Thyroid gland (tissue), 4 donors: ENCODE data around the gene HK3. TPM values are rescaled to one million over a fixed set of nuclear protein-coding genes. Genes with fewer than 3 reads are reported as not detected.

Experiments
- DNase-seq, 2 donors: peaks; one replicate each; pipeline ENCODE4 v3.0.0-alpha.2; 2019
- H3K27ac ChIP-seq, 3 donors: fragments of 200-600 bp; sonication (generic); 1 replicate in 2 of 3; 2 replicates in 1 of 3; pipeline ENCODE4 v1.5.1; 2016 to 2019; ENCODE audit warnings: mild to moderate bottlenecking in 1 of 3, moderate library complexity in 1 of 3
- H3K27me3 ChIP-seq: fragments of 200-600 bp; sonication (generic); one replicate; pipeline ENCODE4 v1.5.1; 2019
- H3K36me3 ChIP-seq, 2 donors: fragments of 200-600 bp; sonication (generic); one replicate each; pipeline ENCODE4 v1.5.1; 2016 to 2019
- H3K4me1 ChIP-seq, 2 donors: fragments of 200-600 bp; sonication (generic); one replicate each; pipeline ENCODE4 v1.5.1; 2017 to 2019
- H3K4me3 ChIP-seq, 3 donors: fragments of 200-600 bp; sonication (generic); replicated peaks in 1 of 3; 1 replicate in 2 of 3; 2 replicates in 1 of 3; pipeline ENCODE4 v1.5.1; 2016; ENCODE audit warnings: mild to moderate bottlenecking in 1 of 3
- H3K9me3 ChIP-seq: fragments of 200-600 bp; sonication (generic); one replicate; pipeline ENCODE4 v1.5.1; 2017
- CTCF ChIP-seq, 6 experiments: fragments of 200-600 bp in 3 of 6; fragments of 450-650 bp in 3 of 6; sonication (generic) in 3 of 6; IDR thresholded peaks; one replicate each; pipeline ENCODE4 v1.5.1; 2016 to 2019; ENCODE audit warnings: antibody characterized with exemption in 6 of 6, mild to moderate bottlenecking in 2 of 6, inconsistent platforms in 1 of 6, moderate library complexity in 1 of 6
- POLR2A ChIP-seq, 2 donors: fragments of 450-650 bp; IDR thresholded peaks; one replicate each; pipeline ENCODE4 v1.6.1; 2017; ENCODE audit warnings: antibody characterized with exemption in 2 of 2, mild to moderate bottlenecking in 2 of 2, moderate library complexity in 1 of 2
- WGBS, 2 donors: methylation state at CpG; one replicate each; pipeline ENCODE4 v1.1.5; 2017; 5-methylcytosine and 5-hydroxymethylcytosine counted together
- intact Hi-C: fragments of 100-400 bp; cut with DNase I; formaldehyde crosslinking; loops from one replicate; pipeline ENCODE4 v1.15.1; 2023
- total RNA-seq, 4 donors: library from RNA; depleted of rRNA; stranded (reverse); fragments of >200 nt; gene quantifications; one replicate each; pipeline ENCODE4 v1.2.3, GENCODE V29; 2016

Gene HK3
- total RNA-seq, 4 donors from 2014 or later = 0.67 to 3.1 (median 2.1) TPM

GRCh38 chr5:176880366-176881020, 18.7 kb downstream of the HK3 start:
- H3K27ac ChIP-seq = no peak overlapping the region
- H3K4me1 ChIP-seq = no peaks in the 10 kb centered on the region
- H3K9me3 ChIP-seq = no peaks in the 10 kb centered on the region
- intact Hi-C loops = no loop called here
- no peak for TF ChIP-seq CTCF (IDR thresholded peaks at IDR 0.05)
- H3K4me3 ChIP-seq = no peak overlapping the region
- H3K36me3 ChIP-seq = no peaks in the 10 kb centered on the region
- 68 to 76% methylated on average over 23 to 24 of the region's 26 CpGs for WGBS, 2 donors
- no peak for DNase-seq
- no peaks in the 10 kb centered on the region for H3K27me3 ChIP-seq

GRCh38 chr5:176879663-176880361, 19.3 kb downstream of the HK3 start:
- TF ChIP-seq POLR2A (IDR thresholded peaks at IDR 0.05) = no peak
- no peak for TF ChIP-seq CTCF (IDR thresholded peaks at IDR 0.05)
- no peaks in the 10 kb centered on the region for H3K9me3 ChIP-seq
- H3K4me1 ChIP-seq = no peaks in the 10 kb centered on the region
- H3K27me3 ChIP-seq = no peaks in the 10 kb centered on the region
- H3K27ac ChIP-seq = no peak overlapping the region
- H3K4me3 ChIP-seq = no peak overlapping the region
- WGBS, 2 donors = 53 to 59% methylated on average over 4 to 6 of the region's 23 CpGs
- H3K36me3 ChIP-seq = no peaks in the 10 kb centered on the region
- intact Hi-C loops = no loop called here
- no peak for DNase-seq

GRCh38 chr5:176878906-176879662, 20.1 kb downstream of the HK3 start:
- Histone ChIP-seq H3K27ac (no peak overlapping the region), H3K27me3 (no peaks in the 10 kb centered on the region), H3K4me1 (no peaks in the 10 kb centered on the region), H3K4me3 (no peak overlapping the region), H3K9me3 (no peaks in the 10 kb centered on the region), H3K36me3 (no peaks in the 10 kb centered on the region)
- intact Hi-C loops = no loop called here
- DNase-seq = no peak
- WGBS, 2 donors = 86% methylated on average over 19 to 20 of the region's 23 CpGs
- no peak for TF ChIP-seq CTCF (IDR thresholded peaks at IDR 0.05)
- no peak for TF ChIP-seq POLR2A (IDR thresholded peaks at IDR 0.05)

- DNase-seq = no peak
- Histone ChIP-seq H3K4me3 (no peak overlapping the region), H3K4me1 (no peaks in the 10 kb centered on the region), H3K27me3 (no peaks in the 10 kb centered on the region), H3K27ac (no peak overlapping the region), H3K36me3 (no peaks in the 10 kb centered on the region), H3K9me3 (no peaks in the 10 kb centered on the region)
- no peak for TF ChIP-seq POLR2A (IDR thresholded peaks at IDR 0.05)
- TF ChIP-seq CTCF (IDR thresholded peaks at IDR 0.05) = no peak
- 80 to 82% methylated on average over 11 to 12 of the region's 12 CpGs for WGBS, 2 donors
- intact Hi-C loops = no loop called here
Observed at GRCh38 chr5:176878463-176878862, 20.7 kb downstream of the HK3 start.
